ES-I3 (cell line): ENCODE data around the gene BCL2L11.
A peak's percentile ranks its signal among the peaks of the same experiment; 100 is the strongest.

Experiments used
- H3K36me3 ChIP-seq: 2 replicates; pipeline ENCODE4 v1.6.1; 2013; ENCODE audit warnings: mild to moderate bottlenecking, low read length, control low read depth, moderate library complexity; ENCODE audit not compliant: insufficient read depth
- H3K4me1 ChIP-seq: 2 replicates; pipeline ENCODE4 v1.6.1; 2013; ENCODE audit warnings: mild to moderate bottlenecking, control low read depth, low read length; ENCODE audit not compliant: insufficient read depth
- H3K9ac ChIP-seq: 2 replicates; pipeline ENCODE4 v1.6.1; 2013; ENCODE audit warnings: low read depth, mild to moderate bottlenecking, low read length, moderate library complexity
- H3K9me3 ChIP-seq: 2 replicates; pipeline ENCODE4 v1.6.1; 2013; ENCODE audit warnings: mild to moderate bottlenecking, low read length, moderate library complexity; ENCODE audit not compliant: control insufficient read depth, insufficient read depth

Gene BCL2L11

GRCh38 chr2:111122631-111123421, 2.1 kb downstream of the BCL2L11 start:
- Histone ChIP-seq H3K36me3 (peaks cover 9% of the 10 kb centered on the region; the same call in 1 of the 2 replicates), H3K9ac (peak overlapping the region; percentile 86)

DNA sequence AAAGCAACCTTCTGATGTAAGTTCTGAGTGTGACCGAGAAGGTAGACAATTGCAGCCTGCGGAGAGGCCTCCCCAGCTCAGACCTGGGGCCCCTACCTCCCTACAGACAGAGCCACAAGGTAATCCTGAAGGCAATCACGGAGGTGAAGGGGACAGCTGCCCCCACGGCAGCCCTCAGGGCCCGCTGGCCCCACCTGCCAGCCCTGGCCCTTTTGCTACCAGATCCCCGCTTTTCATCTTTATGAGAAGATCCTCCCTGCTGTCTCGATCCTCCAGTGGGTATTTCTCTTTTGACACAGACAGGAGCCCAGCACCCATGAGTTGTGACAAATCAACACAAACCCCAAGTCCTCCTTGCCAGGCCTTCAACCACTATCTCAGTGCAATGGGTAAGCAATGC, 3.0 kb downstream of the BCL2L11 start:
- Histone ChIP-seq H3K9ac (no peak overlapping the region), H3K4me1 (no peaks in the 10 kb centered on the region), H3K36me3 (peaks cover 9% of the 10 kb centered on the region; the same call in 1 of the 2 replicates), H3K9me3 (no peaks in the 10 kb centered on the region)

More at GRCh38 chr2:111122631-111123421, 2.1 kb downstream of the BCL2L11 start:
- Histone ChIP-seq H3K4me1 (no peaks in the 10 kb centered on the region), H3K9me3 (no peaks in the 10 kb centered on the region)

GRCh38 chr2:111126581-111126980, 5.9 kb downstream of the BCL2L11 start:
- H3K9me3 ChIP-seq, result no peaks in the 10 kb centered on the region
- no peak overlapping the region for H3K9ac ChIP-seq
- no peaks in the 10 kb centered on the region for H3K4me1 ChIP-seq
- H3K36me3 ChIP-seq, result peaks cover 9% of the 10 kb centered on the region; the same call in 1 of the 2 replicates

DNA sequence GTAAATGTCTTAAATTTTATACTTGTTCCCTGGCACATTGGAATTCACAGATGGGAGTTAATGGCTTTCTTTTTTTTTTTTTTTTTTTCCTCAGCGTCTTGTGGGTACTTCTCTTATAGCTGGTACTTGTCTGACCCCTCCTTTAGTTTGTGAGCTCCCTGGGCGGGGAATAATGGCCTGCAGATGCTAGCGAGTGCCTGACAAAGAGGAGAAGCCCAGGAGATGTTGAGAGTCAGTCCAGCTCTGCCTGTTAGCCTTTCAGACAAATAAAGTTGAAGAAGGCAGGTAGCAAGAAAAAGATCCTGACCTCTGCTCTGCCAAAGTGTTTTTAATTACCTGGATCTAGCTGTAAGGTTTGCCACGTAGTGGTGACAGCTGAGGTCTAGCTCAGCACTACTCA, 6.6 kb downstream of the BCL2L11 start:
- no peak overlapping the region for H3K9ac ChIP-seq
- H3K9me3 ChIP-seq, result no peaks in the 10 kb centered on the region
- no peaks in the 10 kb centered on the region for H3K4me1 ChIP-seq
- peaks cover 9% of the 10 kb centered on the region; the same call in 1 of the 2 replicates for H3K36me3 ChIP-seq

- H3K36me3 ChIP-seq, result peaks cover 9% of the 10 kb centered on the region; the same call in 1 of the 2 replicates
- no peaks in the 10 kb centered on the region for H3K9me3 ChIP-seq
- no peak overlapping the region for H3K9ac ChIP-seq
- H3K4me1 ChIP-seq, result no peaks in the 10 kb centered on the region
Observed at GRCh38 chr2:111128096-111128495, 7.4 kb downstream of the BCL2L11 start.

DNA sequence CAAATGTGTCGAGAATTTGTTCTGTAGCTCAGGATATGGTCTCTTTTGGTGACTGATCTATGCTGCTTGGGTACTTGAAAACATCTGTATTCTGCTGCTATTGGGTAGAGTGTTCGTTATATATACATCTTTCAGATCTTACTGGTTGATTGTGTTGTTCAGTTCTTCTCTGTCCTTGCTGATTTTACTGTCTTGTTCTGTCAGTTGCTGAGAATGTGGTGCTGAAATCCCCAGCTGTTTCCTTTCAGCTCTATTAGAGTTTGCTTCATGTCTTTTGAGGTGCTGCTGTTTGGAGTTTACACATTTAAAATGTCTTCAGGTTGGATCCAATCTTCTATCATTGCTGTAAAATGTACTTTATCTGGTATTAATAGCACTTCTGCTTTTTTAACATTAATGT, 12.9 kb downstream of the BCL2L11 start:
- Histone ChIP-seq H3K36me3 (no peaks in the 10 kb centered on the region), H3K9me3 (no peaks in the 10 kb centered on the region), H3K4me1 (no peaks in the 10 kb centered on the region), H3K9ac (no peak overlapping the region)

GRCh38 chr2:111134055-111134454, 13.3 kb downstream of the BCL2L11 start:
- Histone ChIP-seq H3K4me1 (no peaks in the 10 kb centered on the region), H3K36me3 (no peaks in the 10 kb centered on the region), H3K9me3 (no peaks in the 10 kb centered on the region), H3K9ac (no peak overlapping the region)

GRCh38 chr2:111135237-111135909, 14.7 kb downstream of the BCL2L11 start:
- Histone ChIP-seq H3K9ac (no peak overlapping the region), H3K9me3 (no peaks in the 10 kb centered on the region), H3K4me1 (no peaks in the 10 kb centered on the region), H3K36me3 (no peaks in the 10 kb centered on the region)

- Histone ChIP-seq H3K36me3 (no peaks in the 10 kb centered on the region), H3K9me3 (no peaks in the 10 kb centered on the region), H3K9ac (no peak overlapping the region), H3K4me1 (no peaks in the 10 kb centered on the region)
Observed at GRCh38 chr2:111135910-111136297, 15.2 kb downstream of the BCL2L11 start.

GRCh38 chr2:111138839-111139238, 18.1 kb downstream of the BCL2L11 start:
- Histone ChIP-seq H3K9ac (no peak overlapping the region), H3K4me1 (no peaks in the 10 kb centered on the region), H3K9me3 (no peaks in the 10 kb centered on the region), H3K36me3 (no peaks in the 10 kb centered on the region)

- H3K9me3 ChIP-seq, result no peaks in the 10 kb centered on the region
- no peaks in the 10 kb centered on the region; the same call in 1 of the 2 replicates for H3K36me3 ChIP-seq
- no peak overlapping the region for H3K9ac ChIP-seq
- no peaks in the 10 kb centered on the region for H3K4me1 ChIP-seq
Observed at GRCh38 chr2:111139637-111140317, 19.1 kb downstream of the BCL2L11 start.

DNA sequence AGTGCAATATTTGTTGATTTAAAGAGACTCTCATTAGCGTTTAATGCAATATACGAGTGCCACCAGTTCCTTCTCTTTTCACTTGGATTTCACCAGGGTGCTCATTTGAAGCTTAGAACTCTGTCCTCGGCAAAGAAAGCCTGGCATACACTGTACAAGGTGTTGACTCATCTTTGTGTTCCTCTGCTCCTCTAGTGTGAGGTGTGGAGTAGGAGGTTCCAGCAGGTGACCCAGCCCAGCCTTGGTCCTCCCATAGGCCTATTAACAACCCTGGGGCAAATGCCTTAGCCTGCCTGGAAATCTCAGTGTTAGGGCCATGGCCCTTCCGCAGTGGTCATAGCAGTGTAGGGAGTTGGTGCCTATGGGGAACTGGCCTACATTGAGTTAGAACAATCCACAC, 20.1 kb downstream of the BCL2L11 start:
- no peak overlapping the region for H3K9ac ChIP-seq
- H3K36me3 ChIP-seq, result no peaks in the 10 kb centered on the region; the same call in none of the 2 replicates
- H3K4me1 ChIP-seq, result no peaks in the 10 kb centered on the region
- no peaks in the 10 kb centered on the region for H3K9me3 ChIP-seq

DNA sequence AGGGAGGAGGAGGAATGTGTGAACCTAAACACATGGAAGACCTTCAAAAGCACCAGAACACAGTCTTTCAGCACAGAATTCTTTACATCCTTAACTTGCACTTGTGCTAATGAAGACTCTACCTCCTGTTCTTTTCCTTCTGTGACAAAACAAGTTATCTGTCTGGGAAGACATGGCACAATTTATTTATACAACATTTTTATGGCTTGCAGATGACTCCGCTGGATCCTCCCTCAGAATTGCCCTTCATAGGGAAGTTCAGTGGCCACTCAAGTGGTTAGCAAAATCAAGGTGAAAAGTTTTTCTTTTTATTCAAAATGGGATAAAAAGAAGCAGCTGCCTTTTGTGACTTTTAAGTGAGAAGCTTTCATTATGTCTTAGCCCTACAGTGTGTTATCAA, 21.4 kb downstream of the BCL2L11 start:
- no peaks in the 10 kb centered on the region; the same call in none of the 2 replicates for H3K36me3 ChIP-seq

DNA sequence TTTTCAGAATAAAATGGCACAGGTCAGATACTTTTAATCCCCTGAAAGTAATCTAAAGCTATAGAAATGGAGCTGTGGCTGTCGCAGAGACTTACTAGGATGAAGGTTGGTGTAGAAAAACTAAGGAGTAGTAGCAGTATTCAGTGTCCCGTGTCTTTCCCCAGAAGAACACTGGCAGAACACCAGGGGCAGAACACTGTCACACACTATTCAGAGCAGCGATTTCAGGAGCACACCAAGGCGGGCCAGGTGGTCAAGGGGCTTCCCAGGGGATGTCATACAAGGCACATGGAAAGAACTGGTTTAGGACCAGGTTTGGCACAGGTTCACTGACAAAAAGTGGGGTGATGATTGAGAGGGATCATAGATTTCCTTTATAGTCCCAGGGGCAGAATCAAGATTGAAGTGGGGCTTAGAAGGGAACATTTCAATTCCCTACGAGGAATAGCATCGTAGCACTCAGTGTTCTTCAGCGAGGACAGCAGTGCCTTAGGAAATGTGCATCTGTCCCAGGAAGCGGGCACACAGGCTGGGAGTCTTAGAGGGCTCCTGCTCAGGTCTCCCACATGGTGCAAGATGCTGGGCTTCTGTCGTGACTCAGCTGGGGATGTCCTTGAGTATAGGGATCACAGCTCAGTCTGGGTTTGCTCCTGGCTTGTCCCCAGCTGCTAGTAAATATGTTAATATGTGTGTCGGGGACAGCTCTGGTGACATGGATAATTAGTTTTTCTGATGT, 22.6 kb downstream of the BCL2L11 start:
- Histone ChIP-seq H3K4me1 (no peaks in the 10 kb centered on the region), H3K36me3 (peaks cover 2% of the 10 kb centered on the region), H3K9me3 (no peaks in the 10 kb centered on the region), H3K9ac (no peak overlapping the region)

More for the DNA sequence above, 21.4 kb downstream of the BCL2L11 start:
- Histone ChIP-seq H3K9me3 (no peaks in the 10 kb centered on the region), H3K9ac (no peak overlapping the region), H3K4me1 (no peaks in the 10 kb centered on the region)
